B cell (primary cell): ENCODE measurements around the gene ANTXR1. TPM values are rescaled to one million over a fixed set of nuclear protein-coding genes. Genes with fewer than 3 reads are reported as not detected.

Experiments
- ATAC-seq: fragments of 200-7000 bp; cut with Tn5 transposase; one replicate; pipeline ENCODE4 v1.10.0; 2021; ENCODE audit warnings: low read depth, mild to moderate bottlenecking, moderate number of reproducible peaks, moderate library complexity
- CTCF ChIA-PET: fragments of 350-600 bp; sonication (Branson Sonifier 250); formaldehyde crosslinking; loops from one replicate; lab custom pipeline; 2021; ENCODE audit warnings: antibody characterized with exemption, inconsistent platforms; lab: Charles Lee
- POLR2A ChIA-PET: fragments of 350-600 bp; sonication (Branson Sonifier 250); formaldehyde crosslinking; loops from one replicate; lab custom pipeline; 2021; ENCODE audit warnings: antibody characterized with exemption; lab: Charles Lee
- DNase-seq: peaks from one replicate; pipeline ENCODE4 v3.0.0; 2013
- H2AFZ ChIP-seq: 2 replicates; pipeline ENCODE4 v1.6.1; 2012; ENCODE audit warnings: mild to moderate bottlenecking, low read depth, low read length; ENCODE audit not compliant: insufficient read depth, poor library complexity, severe bottlenecking
- H3K27ac ChIP-seq, 2 donors: 1 replicate in 1 of 2; 2 replicates in 1 of 2; pipeline ENCODE4 v1.5.1; 2012 to 2013; ENCODE audit warnings: low read length in 2 of 2, mild to moderate bottlenecking in 2 of 2, moderate library complexity in 1 of 2
- H3K27me3 ChIP-seq, 4 experiments: fragments of 200-600 bp in 1 of 4; sonication (generic) in 1 of 4; replicated peaks in 1 of 4; 1 replicate in 2 of 4; 2 replicates in 2 of 4; pipeline versions ENCODE4 v1.6.1 to v1.7.0; 2013 to 2016; ENCODE audit warnings: low read length in 3 of 4, mild to moderate bottlenecking in 2 of 4, mixed read lengths in 1 of 4, moderate library complexity in 1 of 4; ENCODE audit not compliant: insufficient read depth in 4 of 4, control insufficient read depth in 3 of 4; ENCODE audit errors: control extremely low read depth in 1 of 4
- H3K36me3 ChIP-seq, 2 experiments: replicated peaks in 1 of 2; 1 replicate in 1 of 2; 2 replicates in 1 of 2; pipeline versions ENCODE4 v1.6.1 to v1.7.1; 2013; ENCODE audit warnings: low read length in 1 of 2; ENCODE audit not compliant: insufficient read depth in 2 of 2, control insufficient read depth in 1 of 2; ENCODE audit errors: control extremely low read depth in 1 of 2, extremely low read depth in 1 of 2
- H3K4me1 ChIP-seq, 2 donors: fragments of 200-600 bp in 1 of 2; sonication (generic) in 1 of 2; 1 replicate in 1 of 2; 2 replicates in 1 of 2; pipeline versions ENCODE4 v1.5.1 to v1.6.1; 2013 to 2017; ENCODE audit warnings: low read length in 2 of 2; ENCODE audit not compliant: control insufficient read depth in 2 of 2, insufficient read depth in 2 of 2
- H3K4me2 ChIP-seq: replicated peaks from 2 replicates; pipeline ENCODE3; 2012; ENCODE audit warnings: mild to moderate bottlenecking, low read depth, low read length; ENCODE audit not compliant: poor library complexity, severe bottlenecking
- H3K4me3 ChIP-seq, 5 experiments: fragments of 200-600 bp in 1 of 5; sonication (generic) in 1 of 5; 1 replicate in 3 of 5; 2 replicates in 2 of 5; pipeline versions ENCODE4 v1.5.1 to v1.7.0; 2011 to 2016; ENCODE audit warnings: low read length in 4 of 5, mild to moderate bottlenecking in 4 of 5, low read depth in 2 of 5, control low read depth in 1 of 5, moderate library complexity in 1 of 5; ENCODE audit not compliant: insufficient read depth in 1 of 5; ENCODE audit errors: control extremely low read depth in 1 of 5, extremely low read depth in 1 of 5
- H3K79me2 ChIP-seq: fragments of 200-600 bp; sonication (generic); one replicate; pipeline ENCODE4 v1.6.0; 2016; ENCODE audit warnings: low read length; ENCODE audit not compliant: control insufficient read depth, insufficient read depth
- H3K9ac ChIP-seq: fragments of 200-600 bp; sonication (generic); 2 replicates; pipeline ENCODE4 v1.6.1; 2017; ENCODE audit warnings: mild to moderate bottlenecking, low read length, moderate library complexity
- H3K9me3 ChIP-seq, 3 donors: one replicate each; pipeline versions ENCODE4 v1.6.1 to v1.7.1; 2013; ENCODE audit warnings: low read length in 2 of 3; ENCODE audit not compliant: control insufficient read depth in 2 of 3, insufficient read depth in 1 of 3; ENCODE audit errors: control extremely low read depth in 1 of 3
- H4K20me1 ChIP-seq: 2 replicates; pipeline ENCODE4 v1.6.0; 2012; ENCODE audit warnings: mild to moderate bottlenecking, low read length; ENCODE audit not compliant: insufficient read depth, control insufficient read depth, poor library complexity, severe bottlenecking
- H3K27ac Mint-ChIP-seq: one replicate; pipeline ENCODE4 v1.8.0; 2021; ENCODE audit warnings: mixed read lengths
- H3K27me3 Mint-ChIP-seq: one replicate; pipeline ENCODE4 v1.8.0; 2021; ENCODE audit warnings: mixed read lengths
- H3K4me1 Mint-ChIP-seq: one replicate; pipeline ENCODE4 v1.8.0; 2021; ENCODE audit warnings: mixed read lengths
- H3K4me3 Mint-ChIP-seq: one replicate; pipeline ENCODE4 v1.8.0; 2021; ENCODE audit warnings: mixed read lengths
- H3K9me3 Mint-ChIP-seq: one replicate; pipeline ENCODE4 v1.8.0; 2022; ENCODE audit warnings: mixed read lengths; ENCODE audit not compliant: insufficient read depth
- EZH2 ChIP-seq: IDR thresholded peaks from 2 replicates; pipeline ENCODE4 v1.6.1; 2012; ENCODE audit warnings: borderline replicate concordance, low read depth, mild to moderate bottlenecking, moderate library complexity, low read length; ENCODE audit not compliant: insufficient read depth, poor library complexity, severe bottlenecking
- WGBS: methylation state at CpG from one replicate; pipeline ENCODE4 v1.1.5; 2013; ENCODE audit warnings: missing lambda C conversion rate; ENCODE audit not compliant: insufficient coverage; 5-methylcytosine and 5-hydroxymethylcytosine counted together
- intact Hi-C: fragments of 100-400 bp; cut with micrococcal nuclease; formaldehyde crosslinking; loops from one replicate; pipeline ENCODE4 v1.10.0; 2022
- polyA plus RNA-seq: library from polyadenylated mRNA; depleted of rRNA; stranded (reverse); fragments of >200 nt; gene quantifications from 2 replicates; pipeline ENCODE4 v1.2.3, GENCODE V29; 2012
- total RNA-seq, 2 donors: library from RNA; stranded (reverse); fragments of 120-200 nt in 1 of 2; gene quantifications; 1 replicate in 1 of 2; 2 replicates in 1 of 2; pipeline versions ENCODE4 v1.2.3 to v1.2.4, GENCODE V29; 2013 to 2022
- TF ChIP-seq, protein P1 (sequence below): fragments of 200-600 bp; IDR thresholded peaks from one replicate; pipeline ENCODE4 v1.8.0; 2022; ENCODE audit warnings: antibody characterized with exemption, mild to moderate bottlenecking

Gene ANTXR1
- total and polyA plus RNA-seq, 2 donors (not counting 1 experiment from before 2014, with no cell fraction given) = not detected

DNA sequence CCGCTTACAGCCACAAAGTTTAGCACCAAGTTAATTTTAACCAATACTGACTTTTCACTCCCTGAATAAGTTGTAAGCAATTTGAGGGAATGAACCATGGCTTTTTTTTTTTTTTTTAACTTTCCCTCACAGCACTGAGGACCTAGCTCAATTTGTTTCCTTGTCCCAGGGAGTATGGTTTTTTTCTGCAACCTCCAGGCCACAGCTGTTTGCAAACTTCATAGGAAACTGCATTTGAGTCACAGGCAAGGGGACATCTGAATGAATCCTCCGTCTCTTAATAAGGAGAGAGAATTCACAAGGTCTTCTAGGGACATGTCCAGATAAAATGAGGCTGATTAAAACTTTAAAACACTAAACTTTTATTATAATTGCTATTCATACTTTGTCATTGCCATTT lies 192.5 kb downstream of the ANTXR1 start:
- Mint-ChIP-seq H3K27me3 (peaks cover 13% of the 10 kb centered on the region), H3K27ac (no peak overlapping the region), H3K4me1 (no peaks in the 10 kb centered on the region), H3K9me3 (peaks cover 2% of the 10 kb centered on the region), H3K4me3 (no peak overlapping the region)
- ChIA-PET POLR2A (no interaction called here), CTCF (no interaction called here)
- Histone ChIP-seq H3K4me1 (no peaks in the 10 kb centered on the region), H3K36me3 (no peaks in the 10 kb centered on the region), H3K4me2 (no peak overlapping the region), H3K27me3 (peaks cover 0 to 5% (median 0%) of the 10 kb centered on the region in 4 experiments), H2AFZ (no peak overlapping the region), H4K20me1 (no peaks in the 10 kb centered on the region), H3K27ac (no peak overlapping the region), H3K9me3 (no peaks in the 10 kb centered on the region), H3K9ac (no peak overlapping the region), H3K79me2 (no peaks in the 10 kb centered on the region), H3K4me3 (no peak overlapping the region)
- intact Hi-C loops = no loop called here
- ATAC-seq (no peak), DNase-seq (no peak)
- WGBS = no CpG with 5 or more reads among the region's 2 CpGs
- no peak for TF ChIP-seq EZH2
- TF ChIP-seq, protein P1, sequence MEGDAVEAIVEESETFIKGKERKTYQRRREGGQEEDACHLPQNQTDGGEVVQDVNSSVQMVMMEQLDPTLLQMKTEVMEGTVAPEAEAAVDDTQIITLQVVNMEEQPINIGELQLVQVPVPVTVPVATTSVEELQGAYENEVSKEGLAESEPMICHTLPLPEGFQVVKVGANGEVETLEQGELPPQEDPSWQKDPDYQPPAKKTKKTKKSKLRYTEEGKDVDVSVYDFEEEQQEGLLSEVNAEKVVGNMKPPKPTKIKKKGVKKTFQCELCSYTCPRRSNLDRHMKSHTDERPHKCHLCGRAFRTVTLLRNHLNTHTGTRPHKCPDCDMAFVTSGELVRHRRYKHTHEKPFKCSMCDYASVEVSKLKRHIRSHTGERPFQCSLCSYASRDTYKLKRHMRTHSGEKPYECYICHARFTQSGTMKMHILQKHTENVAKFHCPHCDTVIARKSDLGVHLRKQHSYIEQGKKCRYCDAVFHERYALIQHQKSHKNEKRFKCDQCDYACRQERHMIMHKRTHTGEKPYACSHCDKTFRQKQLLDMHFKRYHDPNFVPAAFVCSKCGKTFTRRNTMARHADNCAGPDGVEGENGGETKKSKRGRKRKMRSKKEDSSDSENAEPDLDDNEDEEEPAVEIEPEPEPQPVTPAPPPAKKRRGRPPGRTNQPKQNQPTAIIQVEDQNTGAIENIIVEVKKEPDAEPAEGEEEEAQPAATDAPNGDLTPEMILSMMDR = no peak

DNA sequence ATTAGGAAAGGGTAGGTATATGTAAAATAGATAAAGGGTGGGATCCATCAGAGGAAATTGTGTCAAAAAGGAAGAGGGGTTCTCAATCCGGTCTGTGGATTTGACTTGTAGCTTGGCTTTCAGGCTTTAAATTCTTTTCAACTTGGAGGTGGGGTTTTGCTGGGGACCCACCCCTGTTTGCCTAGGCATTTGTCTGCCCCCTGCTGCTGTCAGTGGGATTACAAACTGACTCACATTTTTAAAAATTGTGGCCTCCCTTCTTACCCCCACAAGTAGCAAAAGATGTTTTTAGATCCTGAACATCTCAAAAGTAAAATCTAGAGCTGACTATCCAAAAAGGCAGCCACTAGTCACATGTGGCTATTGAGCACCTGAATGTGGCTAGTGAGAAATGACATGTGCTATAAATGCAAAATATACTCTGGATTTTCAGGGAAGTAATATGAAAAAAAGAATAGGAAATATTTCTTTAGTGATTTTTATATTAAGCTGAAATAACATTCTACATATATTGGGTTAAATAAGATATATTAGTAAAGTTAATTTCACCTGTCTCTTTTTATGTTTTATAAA lies 195.1 kb downstream of the ANTXR1 start:
- H3K27ac ChIP-seq = no peak overlapping the region
- no CpG with 5 or more reads among the region's 1 CpG for WGBS
- intact Hi-C loops = no loop called here

More for the DNA sequence above, 195.1 kb downstream of the ANTXR1 start:
- no peak overlapping the region for H3K4me2 ChIP-seq
- ATAC-seq = no peak
- TF ChIP-seq, protein P1 = no peak
- TF ChIP-seq EZH2 = no peak
- H3K27ac Mint-ChIP-seq = no peak overlapping the region
- H3K27me3 ChIP-seq = peaks cover 0 to 5% (median 0%) of the 10 kb centered on the region in 4 experiments
- ChIA-PET POLR2A (no interaction called here), CTCF (no interaction called here)
- H3K9ac ChIP-seq = no peak overlapping the region
- peaks cover 2% of the 10 kb centered on the region for H3K9me3 Mint-ChIP-seq
- H3K4me3 ChIP-seq = no peak overlapping the region
- H3K27me3 Mint-ChIP-seq = peaks cover 14% of the 10 kb centered on the region
- no peaks in the 10 kb centered on the region for H3K36me3 ChIP-seq
- H2AFZ ChIP-seq = no peak overlapping the region
- H3K79me2 ChIP-seq = no peaks in the 10 kb centered on the region
- no peaks in the 10 kb centered on the region for H4K20me1 ChIP-seq
- no peak for DNase-seq
- no peaks in the 10 kb centered on the region for H3K4me1 Mint-ChIP-seq
- H3K4me3 Mint-ChIP-seq = no peak overlapping the region
- no peaks in the 10 kb centered on the region for H3K9me3 ChIP-seq
- H3K4me1 ChIP-seq = no peaks in the 10 kb centered on the region
